Colonic mucosa (tissue), 4 donors: ENCODE measurements around the gene BPIFB1. TPM values are rescaled to one million over a fixed set of nuclear protein-coding genes. Genes with fewer than 3 reads are reported as not detected.

Experiments used
- DNase-seq: peaks from one replicate; pipeline ENCODE4 v3.0.0-alpha.2; 2020
- H3K27ac ChIP-seq: fragments of 200-600 bp; one replicate; pipeline ENCODE4 v1.8.0; 2021
- H3K27me3 ChIP-seq: fragments of 200-600 bp; one replicate; pipeline ENCODE4 v1.8.0; 2021
- H3K36me3 ChIP-seq: fragments of 200-600 bp; one replicate; pipeline ENCODE4 v1.8.0; 2021
- H3K4me1 ChIP-seq: fragments of 200-600 bp; one replicate; pipeline ENCODE4 v1.8.0; 2021; ENCODE audit warnings: mild to moderate bottlenecking
- H3K4me3 ChIP-seq: fragments of 200-600 bp; one replicate; pipeline ENCODE4 v1.8.0; 2021
- H3K9ac ChIP-seq, 2 donors: one replicate each; pipeline ENCODE4 v1.7.0; 2013; ENCODE audit warnings: control low read depth in 2 of 2, low read depth in 2 of 2, low read length in 2 of 2
- H3K9me3 ChIP-seq: fragments of 200-600 bp; one replicate; pipeline ENCODE4 v1.8.0; 2021
- CTCF ChIP-seq: fragments of 200-600 bp; IDR thresholded peaks from one replicate; pipeline ENCODE4 v1.8.0; 2022; ENCODE audit warnings: antibody characterized with exemption, mild to moderate bottlenecking
- intact Hi-C: fragments of 100-400 bp; cut with DNase I; formaldehyde crosslinking; loops from one replicate; pipeline ENCODE4 v1.14.1; 2022
- total RNA-seq, 2 donors: library from RNA; stranded (reverse); fragmentation: NEBNext Ultra II Directional in 1 of 2; extraction: Animal tissue kit (Norgen Biotek cat#: 25700) in 1 of 2; gene quantifications; one replicate each; pipeline ENCODE4 v1.2.1, GENCODE V29; 2021
- donor health status: healthy.
- donor health status: DM: no; HTN: no; CAD: no.
- donor health status: DM: no; HTN: no; CAD: no.

The BPIFB1 gene
- total RNA-seq, 2 donors from 2014 or later, result 0.20 TPM; not detected in 1

DNA sequence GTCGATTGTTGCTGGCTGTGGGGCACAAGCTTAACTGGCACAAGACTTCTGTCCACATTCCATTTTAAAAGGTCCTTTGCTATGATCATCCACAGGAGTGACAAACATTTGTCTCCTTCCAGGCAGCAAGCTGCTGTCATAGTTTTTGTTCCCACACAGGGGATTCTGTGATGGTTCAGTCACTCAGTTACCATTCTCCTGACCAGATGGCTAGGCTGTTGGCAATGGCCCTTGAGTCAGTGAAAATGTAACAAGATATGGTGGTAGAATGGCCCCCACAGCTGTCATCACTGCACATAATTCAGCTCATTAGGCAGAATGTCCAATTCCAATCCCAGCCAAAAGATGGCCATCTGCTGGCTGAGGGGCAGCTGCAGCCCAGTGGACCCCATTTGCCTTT is 33.6 kb upstream of the BPIFB1 start:
- Histone ChIP-seq H3K27ac (no peak overlapping the region), H3K9me3 (no peaks in the 10 kb centered on the region), H3K36me3 (no peaks in the 10 kb centered on the region), H3K4me3 (no peak overlapping the region), H3K27me3 (no peaks in the 10 kb centered on the region), H3K9ac (no peak overlapping the region), H3K4me1 (no peaks in the 10 kb centered on the region)
- intact Hi-C loops, result no loop called here
- DNase-seq, result no peak
- no peak for TF ChIP-seq CTCF

DNA sequence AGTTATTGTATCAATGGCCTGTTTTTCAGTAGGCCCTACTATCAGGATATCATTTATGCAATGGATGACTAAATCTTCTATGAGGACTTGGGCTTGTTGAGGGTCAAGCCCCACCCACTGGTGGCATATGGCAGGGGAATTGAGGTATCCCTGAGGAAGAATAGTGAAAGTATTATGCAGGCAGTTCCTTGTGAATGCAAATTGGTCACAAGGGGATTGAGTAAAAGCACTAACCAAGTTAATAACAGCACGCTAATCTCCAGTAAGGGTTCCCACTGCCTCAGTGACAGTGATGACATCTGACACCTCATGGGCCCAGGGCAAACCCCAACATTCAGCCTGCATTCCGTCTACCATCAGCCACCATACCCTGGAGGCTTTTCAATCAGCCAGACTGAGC is 32.3 kb upstream of the BPIFB1 start:
- H3K9ac ChIP-seq, result no peak overlapping the region
- no peak overlapping the region for H3K4me3 ChIP-seq
- DNase-seq, result no peak
- TF ChIP-seq CTCF, result no peak
- H3K36me3 ChIP-seq, result no peaks in the 10 kb centered on the region
- no peaks in the 10 kb centered on the region for H3K27me3 ChIP-seq
- intact Hi-C loops, result no loop called here
- H3K27ac ChIP-seq, result no peak overlapping the region
- H3K4me1 ChIP-seq, result no peaks in the 10 kb centered on the region
- H3K9me3 ChIP-seq, result no peaks in the 10 kb centered on the region

DNA sequence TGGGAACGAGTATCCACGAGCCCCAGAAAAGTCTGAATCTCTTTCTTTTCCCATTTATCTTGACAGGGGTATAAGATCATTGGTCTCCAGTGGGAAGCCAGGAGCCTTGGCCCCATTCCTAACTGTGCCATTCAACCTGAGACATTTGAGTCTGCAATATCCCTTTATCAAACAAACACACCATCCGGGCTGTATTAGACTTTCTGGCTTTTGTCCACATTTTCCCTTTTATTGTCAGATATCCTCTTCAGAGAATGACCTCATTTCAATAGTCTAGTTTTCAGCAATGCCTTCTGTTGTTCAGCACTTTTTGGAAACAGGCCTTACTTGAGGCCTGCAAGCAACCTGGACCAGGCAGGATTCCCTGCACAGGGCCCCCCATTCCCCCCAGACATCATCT is 31.5 kb upstream of the BPIFB1 start:
- Histone ChIP-seq H3K27ac (no peak overlapping the region), H3K9me3 (no peaks in the 10 kb centered on the region), H3K36me3 (no peaks in the 10 kb centered on the region), H3K4me3 (no peak overlapping the region), H3K27me3 (no peaks in the 10 kb centered on the region), H3K9ac (no peak overlapping the region), H3K4me1 (no peaks in the 10 kb centered on the region)
- intact Hi-C loops, result no loop called here
- DNase-seq, result no peak
- no peak for TF ChIP-seq CTCF

GRCh38 chr20:33252460-33252859 is 30.6 kb upstream of the BPIFB1 start:
- intact Hi-C loops, result no loop called here
- TF ChIP-seq CTCF, result no peak
- H3K27me3 ChIP-seq, result no peaks in the 10 kb centered on the region
- H3K36me3 ChIP-seq, result no peaks in the 10 kb centered on the region
- no peaks in the 10 kb centered on the region for H3K4me1 ChIP-seq
- DNase-seq, result no peak
- H3K9ac ChIP-seq, result no peak overlapping the region
- no peak overlapping the region for H3K4me3 ChIP-seq
- H3K27ac ChIP-seq, result no peak overlapping the region
- no peaks in the 10 kb centered on the region for H3K9me3 ChIP-seq

DNA sequence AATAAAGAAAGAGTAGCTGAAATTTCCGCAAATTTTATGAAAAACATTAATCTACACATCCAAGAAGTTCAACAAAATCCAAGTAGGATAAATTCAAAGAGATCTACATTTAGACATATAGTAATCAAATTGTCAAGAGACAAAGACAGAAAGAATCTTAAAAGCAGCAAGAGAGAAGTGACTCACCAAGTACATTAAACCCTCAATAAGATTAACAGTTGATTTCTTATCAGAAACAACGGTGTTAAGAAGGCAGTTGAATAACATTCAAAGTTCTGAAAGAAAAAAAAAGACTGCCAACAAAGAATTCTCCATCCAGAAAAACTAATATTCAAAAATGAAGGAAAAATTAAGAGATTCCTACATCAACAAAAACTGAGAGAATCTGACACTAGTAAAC is 28.0 kb upstream of the BPIFB1 start:
- intact Hi-C loops, result no loop called here
- no peak overlapping the region for H3K27ac ChIP-seq
- no peaks in the 10 kb centered on the region for H3K4me1 ChIP-seq
- no peak overlapping the region for H3K9ac ChIP-seq
- H3K4me3 ChIP-seq, result no peak overlapping the region
- no peaks in the 10 kb centered on the region for H3K9me3 ChIP-seq
- no peak for TF ChIP-seq CTCF
- no peaks in the 10 kb centered on the region for H3K36me3 ChIP-seq
- no peaks in the 10 kb centered on the region for H3K27me3 ChIP-seq
- no peak for DNase-seq

DNA sequence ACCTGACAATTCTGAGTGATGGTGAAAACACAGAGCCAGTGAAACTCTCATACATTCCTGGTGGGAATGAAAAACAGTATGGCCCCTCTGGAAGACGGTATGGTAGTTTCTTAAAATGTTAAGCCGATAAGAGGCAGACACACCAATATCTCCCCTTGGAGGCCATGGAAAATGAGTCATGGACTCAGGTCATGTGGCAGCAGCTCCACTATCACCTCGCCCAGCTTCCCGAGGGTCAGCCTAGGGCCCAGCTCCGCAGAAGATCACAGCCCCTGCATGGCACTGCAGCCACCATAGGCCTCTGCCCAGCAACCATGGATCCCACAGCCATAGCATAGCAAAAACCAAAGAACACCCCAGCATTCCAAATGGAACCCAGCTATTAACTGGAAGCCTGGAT is 25.8 kb upstream of the BPIFB1 start:
- Histone ChIP-seq H3K4me3 (no peak overlapping the region), H3K36me3 (no peaks in the 10 kb centered on the region), H3K27me3 (no peaks in the 10 kb centered on the region), H3K9me3 (no peaks in the 10 kb centered on the region), H3K27ac (no peak overlapping the region), H3K4me1 (no peaks in the 10 kb centered on the region), H3K9ac (no peak overlapping the region)
- TF ChIP-seq CTCF, result no peak
- intact Hi-C loops, result no loop called here
- no peak for DNase-seq
